HG03378 (cell line): Measurements from ENCODE around the gene PLEKHH3.

Experiments
- ATAC-seq: cut with Tn5 transposase; IDR thresholded peaks from one replicate; pipeline ENCODE4 v1.9.1; 2021; ENCODE audit warnings: mild to moderate bottlenecking, moderate library complexity; ENCODE audit not compliant: unreplicated experiment

Gene PLEKHH3

DNA sequence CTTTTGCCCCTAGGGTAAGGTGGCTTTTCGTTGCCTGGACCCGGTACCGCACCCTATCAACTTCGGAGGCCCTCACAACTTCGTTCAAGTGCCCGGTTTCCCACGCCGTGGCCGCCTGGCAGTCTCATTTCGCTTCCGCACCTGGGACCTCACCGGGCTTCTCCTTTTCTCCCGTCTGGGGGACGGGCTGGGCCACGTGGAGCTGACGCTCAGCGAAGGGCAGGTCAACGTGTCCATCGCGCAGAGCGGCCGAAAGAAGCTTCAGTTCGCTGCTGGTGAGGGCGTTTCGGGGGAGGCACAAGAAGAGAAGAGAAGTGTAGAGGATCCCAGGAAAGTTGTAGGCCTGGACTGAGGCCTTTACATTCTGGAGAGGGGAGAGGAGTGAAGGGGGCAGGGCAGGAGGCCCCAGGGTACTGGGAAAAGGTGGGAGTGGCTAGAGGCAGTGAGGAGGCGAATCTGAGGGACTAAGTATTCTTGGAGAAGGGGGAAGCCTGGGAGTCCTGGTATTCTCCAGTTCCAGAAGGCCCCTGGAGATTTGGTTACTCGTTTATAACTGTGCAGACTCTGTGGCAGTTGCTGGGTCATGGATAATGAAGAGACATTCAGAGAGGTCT, 11.0 kb upstream of the PLEKHH3 start:
- ATAC-seq = no peak

DNA sequence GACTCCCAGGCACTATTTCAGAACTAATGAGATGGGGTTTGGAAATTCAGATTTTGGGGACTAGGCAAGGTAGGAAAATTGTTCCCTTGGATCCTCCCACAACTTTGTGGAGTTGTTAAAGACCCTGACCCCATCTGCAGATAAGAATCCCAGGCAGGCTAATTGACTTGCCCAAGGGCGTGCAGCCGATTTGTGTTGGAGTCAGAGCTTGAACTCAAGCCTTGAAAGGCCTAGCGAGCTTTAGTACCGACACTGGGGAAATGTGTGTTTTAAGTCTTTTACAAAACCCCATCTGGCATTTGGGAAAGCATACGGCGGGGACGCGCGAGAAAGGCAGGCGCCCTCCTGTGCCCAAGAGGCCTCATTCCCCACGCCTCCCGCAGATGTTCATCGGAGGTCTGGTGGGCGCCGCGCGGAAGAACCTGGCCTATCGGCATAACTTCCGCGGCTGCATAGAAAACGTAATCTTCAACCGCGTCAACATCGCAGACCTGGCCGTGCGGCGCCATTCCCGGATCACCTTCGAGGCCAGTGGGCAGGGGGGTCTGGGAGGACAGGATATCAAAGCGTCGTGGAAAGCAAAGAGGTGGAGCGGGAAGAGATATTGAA, 9.8 kb upstream of the PLEKHH3 start:
- no peak for ATAC-seq

DNA sequence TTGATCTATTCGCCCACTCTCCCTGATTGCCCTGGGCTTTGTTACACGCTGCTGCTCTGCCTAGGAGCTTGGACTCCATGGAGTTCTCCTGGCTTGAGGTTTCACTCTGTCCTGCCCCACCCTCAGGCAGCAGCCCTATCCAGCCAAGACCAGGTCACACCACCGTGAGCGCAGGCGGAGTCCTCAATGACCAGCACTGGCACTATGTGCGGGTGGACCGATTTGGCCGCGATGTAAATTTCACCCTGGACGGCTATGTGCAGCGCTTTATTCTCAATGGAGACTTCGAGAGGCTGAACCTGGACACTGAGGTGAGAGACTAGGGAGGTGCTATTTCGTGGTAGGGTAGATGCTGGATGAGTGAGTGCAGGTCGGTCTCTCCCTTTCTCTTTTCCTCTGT, 9.0 kb upstream of the PLEKHH3 start:
- no peak for ATAC-seq

DNA sequence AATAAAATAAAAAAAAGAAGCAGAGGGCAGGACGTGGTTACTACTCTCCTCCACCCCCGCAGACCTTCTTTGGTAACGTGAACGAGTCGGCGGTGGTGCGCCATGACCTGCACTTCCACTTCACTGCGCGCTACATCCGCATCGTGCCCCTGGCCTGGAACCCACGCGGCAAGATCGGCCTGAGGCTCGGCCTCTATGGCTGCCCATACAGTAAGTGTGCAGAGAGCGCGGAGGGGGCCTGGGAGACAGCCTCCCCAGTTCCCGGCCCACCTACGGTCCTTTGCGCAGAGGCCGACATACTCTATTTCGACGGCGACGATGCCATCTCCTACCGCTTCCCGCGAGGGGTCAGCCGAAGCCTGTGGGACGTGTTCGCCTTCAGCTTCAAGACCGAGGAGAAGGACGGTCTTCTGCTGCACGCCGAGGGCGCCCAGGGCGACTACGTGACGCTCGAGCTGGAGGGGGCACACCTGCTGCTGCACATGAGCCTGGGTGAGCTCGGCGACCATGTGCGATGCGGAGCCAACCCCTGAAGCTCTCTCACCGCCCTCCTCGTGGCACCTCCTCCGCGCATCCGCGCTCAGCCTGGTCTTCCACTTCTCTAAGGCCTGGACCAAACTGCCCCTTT, 8.2 kb upstream of the PLEKHH3 start:
- no peak for ATAC-seq

DNA sequence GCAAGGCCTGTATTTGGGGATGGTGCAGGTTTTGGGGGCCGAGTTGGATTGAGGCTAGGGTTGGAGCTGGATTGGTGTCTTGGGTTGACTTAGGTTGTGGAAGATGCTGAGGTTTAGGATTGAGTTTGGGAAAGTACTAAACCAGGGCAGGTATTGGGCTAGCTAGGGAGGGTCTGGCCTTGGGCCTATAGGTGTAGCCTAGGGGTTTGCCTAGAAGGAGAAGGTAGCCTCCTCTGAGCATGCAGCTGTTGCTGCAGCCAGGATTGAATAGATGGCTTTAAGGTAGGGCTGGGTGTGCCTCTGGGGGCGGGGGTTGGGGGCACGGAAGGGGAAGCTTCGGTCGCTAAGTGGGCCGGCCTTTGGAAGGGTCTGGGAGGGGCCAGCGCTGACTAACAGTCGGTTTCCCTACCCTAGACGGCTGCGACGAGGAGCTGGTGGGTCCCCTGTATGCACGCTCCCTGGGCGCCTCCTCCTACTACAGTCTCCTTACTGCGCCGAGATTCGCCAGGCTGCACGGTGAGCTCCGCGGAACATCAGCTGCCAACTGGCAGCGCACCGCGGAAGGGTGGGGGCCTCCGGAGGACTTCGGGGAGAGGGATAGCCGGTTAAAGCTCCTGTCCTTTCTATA, 6.7 kb upstream of the PLEKHH3 start:
- ATAC-seq = no peak

DNA sequence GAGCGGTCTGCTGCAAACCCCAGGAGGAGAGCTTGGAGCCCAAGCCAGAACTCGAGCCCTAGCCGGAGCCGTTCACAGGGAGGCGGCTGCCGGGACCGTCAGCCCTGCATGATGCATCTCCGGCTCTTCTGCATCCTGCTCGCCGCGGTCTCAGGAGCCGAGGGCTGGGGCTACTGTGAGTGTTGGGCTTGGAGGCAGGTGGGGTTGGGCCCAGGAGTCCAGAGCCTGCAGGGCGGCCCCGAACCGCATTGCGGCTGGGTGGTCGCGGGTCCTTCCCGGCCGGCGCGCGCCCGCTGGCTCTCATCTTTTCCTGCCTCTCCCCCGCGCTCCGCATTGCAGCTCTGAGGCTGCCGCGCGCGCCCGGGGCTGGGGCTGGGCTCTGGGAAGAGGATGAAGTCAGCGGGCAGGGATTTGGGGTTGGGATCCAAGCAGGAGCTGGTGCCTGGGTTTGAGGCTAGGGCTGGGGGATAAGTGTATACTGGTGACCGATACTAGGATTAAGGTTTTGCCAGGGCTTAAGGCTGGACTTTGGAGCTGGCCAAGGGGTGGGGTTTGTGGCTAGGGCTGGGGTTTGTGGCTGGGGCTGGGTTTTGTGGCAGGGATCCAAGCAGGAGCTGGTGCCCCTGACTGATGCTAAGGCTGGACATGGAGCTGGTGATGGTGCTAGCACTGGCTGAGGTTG, 6.1 kb upstream of the PLEKHH3 start:
- ATAC-seq = no peak

DNA sequence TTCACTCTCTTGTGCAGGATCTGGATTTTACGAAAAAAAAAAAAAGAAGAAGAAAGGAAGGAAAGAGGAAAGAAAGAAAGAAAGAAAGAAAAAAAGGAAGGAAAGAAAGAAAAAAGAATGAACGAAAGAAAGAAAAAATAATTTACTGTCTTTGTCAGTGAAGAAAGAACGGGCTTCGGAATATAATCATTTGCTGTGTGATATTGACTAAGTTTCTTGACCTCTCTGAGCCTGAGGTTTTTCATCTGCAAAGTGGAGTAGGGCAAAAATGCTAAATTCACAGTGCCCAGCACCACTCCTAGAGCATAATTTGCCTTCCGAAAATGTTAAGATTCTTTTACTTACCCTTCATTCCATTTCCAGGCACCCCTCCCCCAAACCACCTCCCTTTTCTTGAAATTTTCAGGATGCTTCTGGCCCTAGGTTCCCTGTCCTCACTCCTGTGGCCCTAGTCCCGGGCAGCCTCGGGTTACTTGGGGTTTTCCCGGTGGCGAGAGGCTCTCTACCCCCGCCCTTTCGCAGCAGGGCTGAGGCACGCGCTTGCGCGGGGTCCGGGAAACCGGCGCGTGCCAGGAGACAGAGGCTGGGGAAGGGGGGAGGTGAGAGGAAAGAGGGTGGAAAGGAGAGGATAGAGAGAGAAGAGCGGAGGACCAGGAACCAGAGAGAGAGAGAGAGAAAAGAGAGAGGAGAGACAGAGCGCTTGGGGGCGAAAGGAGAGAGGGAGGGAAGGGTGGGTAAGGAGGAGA, 5.4 kb upstream of the PLEKHH3 start, which contains the start of gene CNTNAP1:
Gene CNTNAP1, plus strand, starts transcription at position 556 of the 746 bp plus-strand sequence. CDS start 299 bp downstream, outside the sequence.
- no peak for ATAC-seq

DNA sequence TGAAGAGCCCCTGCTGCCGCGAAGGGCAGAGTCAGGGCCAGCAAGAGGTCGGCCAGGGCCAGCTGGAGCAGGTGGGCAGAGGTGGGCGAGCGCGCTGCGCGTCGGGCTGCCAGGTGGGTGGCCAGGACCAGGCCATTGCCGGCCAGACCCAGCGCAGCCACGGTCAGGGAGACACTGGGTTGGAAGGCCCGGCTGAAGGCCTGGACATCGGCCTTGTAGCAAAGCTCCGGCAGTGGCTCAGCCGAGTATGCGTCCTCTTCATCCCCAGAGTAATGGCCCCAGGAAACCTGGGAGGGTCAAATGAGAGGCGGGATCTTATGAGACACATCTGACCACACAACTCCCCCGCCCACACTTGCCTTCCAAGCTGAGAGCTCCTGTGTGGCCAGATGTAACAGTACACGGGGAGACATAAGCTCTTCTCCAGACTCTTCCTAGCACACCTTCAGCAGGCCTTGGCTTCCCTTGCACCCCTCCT, 3.6 kb upstream of the PLEKHH3 start:
- ATAC-seq = no peak

DNA sequence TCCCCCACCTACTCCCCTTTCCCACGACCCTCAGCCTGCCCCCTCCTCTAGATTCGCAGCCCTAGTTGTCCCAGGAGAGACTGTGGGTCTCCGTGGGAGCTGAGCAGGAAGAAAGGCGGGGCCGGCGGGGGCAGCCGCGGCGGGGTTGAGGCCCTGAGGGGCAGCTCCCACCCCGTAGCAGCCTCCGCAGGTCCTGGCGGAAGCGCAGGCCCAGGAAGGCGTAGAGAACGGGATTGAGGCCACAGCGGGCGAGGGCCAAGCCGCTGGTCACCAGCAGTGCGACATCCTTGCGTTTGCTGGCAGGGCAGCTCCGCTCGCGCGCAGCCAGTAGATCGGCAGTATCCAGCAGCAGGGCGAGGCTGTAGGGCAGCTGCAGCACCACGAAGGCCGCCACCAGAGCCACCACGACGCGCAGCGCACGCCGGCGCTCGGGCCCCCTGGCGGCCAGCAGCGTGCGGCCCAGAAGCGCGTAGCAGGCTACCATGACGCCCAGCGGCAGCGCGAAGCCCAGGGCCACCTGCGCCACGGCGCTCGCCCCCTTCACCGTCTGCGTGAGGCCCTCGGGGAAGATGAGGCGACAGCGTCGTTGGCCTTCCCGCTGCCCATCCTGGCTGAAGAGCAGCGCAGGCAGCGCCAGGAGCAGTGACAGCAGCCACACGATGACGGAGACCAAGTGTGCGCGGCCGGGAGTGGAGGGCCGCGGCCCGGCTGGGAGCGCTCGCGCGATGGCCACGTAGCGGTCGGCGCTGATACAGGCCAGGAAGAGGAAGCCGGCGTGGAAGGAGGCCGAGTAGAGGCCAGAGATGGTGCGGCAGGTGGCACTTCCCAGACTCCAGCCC, 2.9 kb upstream of the PLEKHH3 start:
- ATAC-seq = no peak

DNA sequence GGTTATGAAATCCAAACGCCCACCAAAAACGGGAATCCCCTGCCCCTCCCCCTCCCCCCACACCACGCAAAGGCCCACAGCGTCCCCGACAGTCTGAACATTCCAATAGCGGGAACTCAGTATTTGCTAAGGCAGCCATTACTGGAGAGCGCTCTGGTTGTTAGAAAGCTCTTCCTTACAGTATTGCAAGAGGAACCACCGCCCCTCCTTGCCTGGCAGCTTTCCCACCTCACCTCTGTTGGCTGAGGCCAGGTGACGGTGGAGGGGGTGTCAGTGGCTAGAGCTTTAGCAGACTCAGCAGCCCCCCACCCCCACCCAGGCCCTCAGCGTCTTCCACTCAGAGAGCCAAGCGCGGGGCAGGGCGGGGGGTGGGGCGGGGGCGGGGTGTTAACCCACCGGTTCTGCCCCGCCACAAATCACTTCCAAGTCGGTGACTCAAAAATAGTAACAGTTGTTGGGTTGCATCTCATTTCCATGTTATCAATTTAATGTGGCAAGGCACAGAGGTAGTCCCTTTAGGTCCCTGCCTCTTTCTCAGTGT, 2.2 kb upstream of the PLEKHH3 start:
- ATAC-seq = no peak

DNA sequence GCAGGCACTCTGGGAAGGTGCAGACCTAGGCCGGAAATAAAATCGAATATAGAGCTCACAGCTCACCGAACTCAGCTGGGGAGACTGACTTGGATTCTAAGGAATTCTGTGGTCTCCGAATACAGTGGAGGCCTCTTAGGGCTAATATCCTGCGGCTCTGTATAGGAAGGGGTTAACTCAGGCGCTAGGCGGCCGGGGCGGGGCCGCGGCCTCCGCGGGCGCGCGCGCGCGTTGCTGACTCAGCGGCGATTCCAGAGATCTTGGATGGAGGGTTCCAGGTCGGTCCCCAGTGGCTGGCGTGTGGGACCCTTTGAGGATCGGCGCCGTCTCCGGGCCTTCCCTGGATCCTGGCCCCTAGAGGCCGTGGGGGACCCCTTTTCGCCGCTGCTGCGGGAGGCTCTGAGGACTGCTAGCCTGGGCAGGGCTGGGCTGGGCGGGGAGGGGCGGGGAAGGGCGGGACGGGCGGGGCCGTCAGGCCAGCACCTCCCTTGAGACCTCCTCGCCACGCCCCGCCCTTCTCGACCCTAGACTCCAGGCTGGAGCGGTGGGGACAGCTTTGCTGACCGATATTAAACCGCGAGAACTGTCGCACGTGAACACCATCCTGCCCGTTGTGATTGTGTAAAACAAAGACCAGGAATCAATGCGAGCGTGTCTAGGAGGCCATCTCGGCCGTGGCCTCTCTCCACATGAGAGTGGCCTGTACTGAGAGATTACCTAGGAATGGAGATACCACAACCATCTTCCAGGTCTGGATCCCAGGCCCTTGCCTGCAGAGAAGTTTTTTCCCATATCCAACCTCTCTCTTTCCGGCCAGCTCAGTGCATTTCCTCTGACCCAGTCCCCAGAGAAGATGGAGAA, 1.4 kb upstream of the PLEKHH3 start:
- ATAC-seq = no peak

DNA sequence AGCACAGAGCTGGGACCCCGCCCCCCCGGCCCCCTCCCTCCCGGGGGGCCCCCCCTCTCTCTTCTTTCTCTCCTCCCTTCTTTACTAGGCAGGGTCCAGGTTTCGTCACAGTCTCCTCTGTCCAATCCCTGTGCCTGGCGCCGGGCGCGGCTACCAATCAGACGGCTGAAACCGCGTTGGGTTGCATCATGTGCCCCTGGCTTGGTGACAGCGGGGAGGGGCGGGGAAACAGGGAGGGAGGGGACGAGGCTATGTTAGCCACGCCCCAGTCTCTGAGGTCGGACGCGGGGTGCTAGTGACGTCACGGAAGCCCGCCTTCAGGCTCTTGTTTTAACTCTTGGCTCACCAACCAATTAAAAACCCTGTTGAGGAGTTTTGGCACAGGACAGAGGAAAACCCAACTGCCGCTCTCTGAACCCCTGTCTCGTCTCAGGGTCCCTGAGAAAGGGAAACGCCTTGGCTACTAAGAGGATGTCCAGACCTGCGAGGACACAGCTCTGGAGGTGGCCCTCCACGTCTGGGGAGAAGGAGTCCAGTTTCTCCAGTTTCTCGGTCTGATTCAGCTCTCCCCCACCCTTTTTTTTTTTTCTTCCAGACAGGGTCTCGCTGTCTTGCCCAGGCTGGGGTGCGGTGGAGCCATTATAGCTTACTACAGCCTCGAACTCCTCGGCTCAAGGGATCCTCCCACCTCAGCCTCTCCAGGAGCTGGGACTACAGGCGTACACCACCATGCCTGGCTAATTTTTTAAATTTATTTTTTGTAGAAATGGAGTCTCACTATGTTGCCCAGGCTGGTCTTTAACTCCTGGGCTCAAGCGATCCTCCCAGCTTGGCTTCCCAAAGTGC, 441 bp upstream of the PLEKHH3 start:
- peak; percentile 55 for ATAC-seq

DNA sequence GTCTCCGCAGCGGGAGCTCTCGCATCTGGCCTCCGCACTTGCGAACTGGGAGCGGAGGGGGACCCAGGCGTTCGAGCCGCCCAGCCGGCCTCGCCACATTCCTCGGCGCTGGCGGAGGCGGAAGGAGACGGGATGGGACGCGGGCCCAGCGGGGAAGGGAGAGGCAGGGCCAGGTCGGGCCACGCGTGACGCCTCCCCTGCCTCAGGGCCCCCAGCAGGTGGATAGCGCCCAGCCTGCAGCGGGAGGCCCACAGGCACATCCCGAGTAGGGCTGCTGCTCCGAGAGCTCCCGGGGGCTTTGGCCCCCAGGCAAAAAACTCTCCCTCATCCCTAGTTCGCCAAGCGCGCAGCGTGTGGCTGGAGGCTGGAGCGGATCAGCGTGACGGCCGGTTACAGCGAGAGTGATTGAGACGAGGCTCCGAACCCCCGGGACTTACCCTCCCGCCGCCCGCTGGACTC, 800 bp downstream of the PLEKHH3 start:
- no peak for ATAC-seq

DNA sequence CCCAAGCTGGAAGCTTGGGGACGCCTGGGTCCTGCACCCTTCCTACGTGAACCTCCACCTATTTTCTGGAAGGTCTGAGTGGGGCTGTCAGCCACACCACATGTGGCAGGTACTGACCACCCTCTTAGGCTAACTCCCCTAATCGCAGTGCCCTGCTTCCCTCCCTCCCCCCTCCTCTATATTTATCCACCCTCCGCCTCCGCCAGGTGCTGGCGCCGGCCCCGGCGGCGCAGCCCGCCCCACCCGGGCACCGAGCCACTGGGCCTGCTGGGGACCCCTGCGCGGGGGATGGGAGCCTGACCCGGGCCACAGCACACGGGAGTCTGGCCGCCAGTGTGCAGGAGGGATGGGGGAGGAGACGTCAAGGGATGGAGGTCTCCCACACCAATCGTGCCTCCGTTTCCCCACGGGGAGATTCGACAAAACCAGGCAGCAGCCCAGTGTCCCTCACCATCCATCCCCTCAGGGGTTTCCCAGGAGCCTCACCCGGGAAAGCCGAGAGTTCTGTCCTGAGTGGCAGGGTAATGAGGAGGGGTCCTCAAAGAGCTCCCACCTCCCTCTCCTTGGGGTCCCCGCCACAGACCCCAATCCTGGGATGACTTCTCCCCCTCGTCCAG, 1.3 kb downstream of the PLEKHH3 start:
- ATAC-seq = no peak

DNA sequence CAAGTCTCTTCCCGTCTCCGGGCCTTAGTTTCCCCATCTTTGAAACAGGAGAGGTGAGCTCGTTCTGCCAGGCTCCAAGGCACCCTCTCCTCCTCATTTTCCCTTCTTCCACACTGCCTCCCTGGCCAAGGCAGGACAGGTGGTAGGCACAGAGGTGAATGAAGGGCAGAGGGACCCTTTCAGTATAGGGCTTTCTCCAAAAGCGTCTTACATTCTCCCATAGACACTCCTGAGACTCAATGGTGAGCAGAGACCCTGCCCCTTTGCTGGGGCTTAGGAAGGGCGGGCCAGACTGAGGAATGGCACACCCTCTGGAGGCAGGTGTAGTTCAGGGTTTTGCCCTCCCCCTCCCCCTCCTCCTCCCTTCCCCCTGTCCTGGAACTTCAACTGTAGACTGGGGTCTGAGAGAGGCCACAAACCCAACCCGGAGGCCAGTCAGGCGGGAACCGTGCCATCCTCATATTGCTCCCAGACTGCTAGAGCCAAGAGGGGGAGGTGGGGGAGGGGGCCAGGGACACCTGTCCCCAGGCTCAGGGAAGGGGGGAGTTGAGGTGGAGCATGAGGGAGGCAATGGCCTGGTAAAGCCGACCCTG, 1.9 kb downstream of the PLEKHH3 start:
- ATAC-seq = no peak

DNA sequence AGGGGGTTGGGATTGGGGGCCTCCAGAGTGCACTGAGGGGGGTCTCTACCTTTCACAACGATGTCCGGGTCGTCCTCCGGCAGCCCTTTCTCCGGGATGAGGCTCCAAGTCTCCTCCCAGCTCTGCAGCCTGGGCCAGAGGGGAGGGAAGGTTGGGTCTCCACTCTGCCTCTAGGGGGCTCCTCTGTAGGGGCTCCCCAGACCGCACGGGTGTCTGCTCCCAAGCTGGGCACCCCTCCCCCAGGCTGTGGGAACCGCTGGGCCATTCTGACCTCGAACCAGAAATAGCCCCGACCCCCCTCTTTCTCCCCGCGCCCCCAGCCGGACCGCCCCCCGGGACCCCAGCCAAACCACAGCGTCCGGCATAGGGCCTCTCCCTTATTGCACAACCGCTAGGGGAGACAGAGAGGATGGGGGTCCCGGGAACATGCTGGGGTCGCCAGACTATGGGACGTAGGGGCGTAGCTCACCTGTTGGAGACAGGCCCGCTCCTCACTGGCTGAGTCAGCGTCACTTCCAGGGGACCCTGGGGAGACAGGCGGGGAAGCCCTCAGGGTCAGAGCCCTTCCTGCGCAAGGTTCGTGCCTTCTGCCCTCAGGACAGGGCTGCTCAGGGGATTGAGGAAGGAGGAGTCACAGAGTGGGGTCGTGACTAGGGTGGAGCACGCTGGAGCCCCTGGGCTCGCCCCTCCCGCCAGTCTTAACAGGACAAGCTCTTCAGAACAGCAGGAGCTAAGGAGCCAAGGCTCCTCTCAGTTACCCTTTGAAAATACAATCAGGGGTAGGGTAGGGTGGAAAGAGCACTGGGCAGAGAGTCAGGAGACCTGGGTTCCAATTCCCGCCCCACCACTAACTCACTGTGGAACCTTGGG, 2.7 kb downstream of the PLEKHH3 start:
- no peak for ATAC-seq
